Right lobe of liver (tissue), 6 donors: ENCODE data around the gene PPP1R9A. TPM values are rescaled to one million over a fixed set of nuclear protein-coding genes. Genes with fewer than 3 reads are reported as not detected.

Source experiments
- ATAC-seq, 4 donors: fragments of 200-7000 bp; cut with Tn5 transposase; one replicate each; pipeline ENCODE4 v1.9.1; 2020; ENCODE audit warnings: mild to moderate bottlenecking in 4 of 4, moderate library complexity in 4 of 4
- DNase-seq, 3 donors: peaks; one replicate each; pipeline ENCODE4 v3.0.0-alpha.2; 2020
- H3K27ac ChIP-seq, 3 donors: fragments of 200-600 bp; one replicate each; pipeline ENCODE4 v1.8.0; 2022
- H3K27me3 ChIP-seq, 2 donors: fragments of 200-600 bp; one replicate each; pipeline ENCODE4 v1.8.0; 2022
- H3K36me3 ChIP-seq, 4 donors: fragments of 200-600 bp; sonication (generic) in 1 of 4; one replicate each; pipeline versions ENCODE4 v1.5.1 to v1.8.0; 2017 to 2022; ENCODE audit warnings: control low read depth in 1 of 4
- H3K4me1 ChIP-seq, 4 donors: fragments of 200-600 bp; sonication (generic) in 1 of 4; one replicate each; pipeline versions ENCODE4 v1.5.1 to v1.8.0; 2017 to 2022; ENCODE audit warnings: control low read depth in 1 of 4
- H3K4me3 ChIP-seq, 3 donors: fragments of 200-600 bp; one replicate each; pipeline ENCODE4 v1.8.0; 2022
- H3K9me3 ChIP-seq, 4 donors: fragments of 200-600 bp; sonication (generic) in 1 of 4; one replicate each; pipeline versions ENCODE4 v1.5.1 to v1.8.0; 2017 to 2022; ENCODE audit warnings: control low read depth in 1 of 4
- CTCF ChIP-seq, 4 donors: fragments of 200-600 bp in 3 of 4; fragments of 450-650 bp in 1 of 4; IDR thresholded peaks; one replicate each; pipeline versions ENCODE4 v1.5.1 to v1.8.0; 2016 to 2022; ENCODE audit warnings: antibody characterized with exemption in 4 of 4, mild to moderate bottlenecking in 2 of 4
- POLR2A ChIP-seq: fragments of 450-650 bp; IDR thresholded peaks from one replicate; pipeline ENCODE4 v1.6.1; 2017; ENCODE audit warnings: antibody characterized with exemption, mild to moderate bottlenecking
- WGBS: methylation state at CpG from one replicate; pipeline ENCODE4 v1.1.6; 2018; ENCODE audit warnings: low coverage, low lambda C conversion rate; ENCODE audit not compliant: insufficient coverage; ENCODE audit errors: missing lambda C conversion rate; 5-methylcytosine and 5-hydroxymethylcytosine counted together
- intact Hi-C, 2 donors: fragments of 100-400 bp; cut with DNase I; formaldehyde crosslinking; loops; one replicate each; pipeline versions ENCODE4 v1.11.2 to v1.14.1; 2022
- total RNA-seq, 6 experiments: library from RNA; depleted of rRNA in 2 of 6; stranded (reverse); fragments of >200 nt in 2 of 6; fragmentation: NEBNext Ultra II Directional in 3 of 6; extraction: Animal tissue kit (Norgen Biotek cat#: 25700) in 3 of 6; gene quantifications; one replicate each; pipeline versions ENCODE4 v1.1.0 to v1.2.4, GENCODE V29; 2016 to 2023
- donor health status: DM: no; HTN: yes; CAD: no.
- donor health status: DM: no; HTN: no; CAD: no.
- donor health status: DM: no; HTN: no; CAD: no.
- donor health status: DM: no; HTN: yes; CAD: no.
- donor health status: DM: no; HTN: yes; CAD: no.

Gene PPP1R9A
- total RNA-seq, 6 experiments from 2014 or later = 0.49 to 2.0 (median 0.81) TPM

DNA sequence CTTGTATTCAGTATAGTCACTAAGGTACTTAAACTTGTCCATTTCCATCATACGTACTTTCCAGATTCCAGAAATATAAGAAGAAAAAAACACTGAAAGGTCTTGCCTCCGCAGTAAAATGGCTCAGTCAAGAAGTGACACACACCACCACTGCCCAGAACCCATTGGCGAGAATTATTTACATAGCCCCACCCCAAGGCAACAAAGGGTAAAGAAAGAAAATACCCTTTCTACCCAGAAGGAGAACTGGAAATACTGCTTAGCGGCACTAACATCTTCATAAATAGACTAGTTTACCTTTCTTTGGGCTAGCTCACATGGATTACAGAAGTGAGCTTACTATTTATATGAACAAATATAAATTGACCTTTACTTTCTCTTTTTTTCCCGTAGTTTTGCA lies 194.0 kb downstream of the PPP1R9A start:
- no peak overlapping the region for H3K27ac ChIP-seq
- WGBS = 86% methylated on average over 4 of the region's 5 CpGs
- DNase-seq (no peak), ATAC-seq (no peak)
- intact Hi-C loops = no loop called here
- H3K9me3 ChIP-seq = no peaks in the 10 kb centered on the region
- no peak overlapping the region for H3K4me3 ChIP-seq
- H3K4me1 ChIP-seq = no peaks in the 10 kb centered on the region
- no peaks in the 10 kb centered on the region for H3K27me3 ChIP-seq
- TF ChIP-seq POLR2A = no peak
- TF ChIP-seq CTCF (IDR thresholded peaks at IDR 0.05) = no peak
- H3K36me3 ChIP-seq = no peaks in the 10 kb centered on the region

GRCh38 chr7:95102662-95103061 lies 195.3 kb downstream of the PPP1R9A start:
- H3K27ac ChIP-seq = no peak overlapping the region
- DNase-seq (no peak), ATAC-seq (no peak)
- H3K4me1 ChIP-seq = no peaks in the 10 kb centered on the region
- intact Hi-C loops = no loop called here
- H3K27me3 ChIP-seq = no peaks in the 10 kb centered on the region
- no peak for TF ChIP-seq CTCF (IDR thresholded peaks at IDR 0.05)
- TF ChIP-seq POLR2A = no peak
- WGBS = 69% methylated on average over 3 of the region's 3 CpGs
- no peaks in the 10 kb centered on the region for H3K36me3 ChIP-seq
- no peak overlapping the region for H3K4me3 ChIP-seq
- no peaks in the 10 kb centered on the region for H3K9me3 ChIP-seq

GRCh38 chr7:95104739-95105138 lies 197.3 kb downstream of the PPP1R9A start:
- Histone ChIP-seq H3K4me1 (no peaks in the 10 kb centered on the region), H3K4me3 (no peak overlapping the region), H3K27me3 (no peaks in the 10 kb centered on the region), H3K9me3 (no peaks in the 10 kb centered on the region), H3K27ac (no peak overlapping the region), H3K36me3 (no peaks in the 10 kb centered on the region)
- no peak for DNase-seq
- TF ChIP-seq CTCF (IDR thresholded peaks at IDR 0.05) (no peak), POLR2A (no peak)
- WGBS = 56% methylated on average over 1 of the region's 1 CpG
- intact Hi-C loops = no loop called here
- no peak for ATAC-seq

DNA sequence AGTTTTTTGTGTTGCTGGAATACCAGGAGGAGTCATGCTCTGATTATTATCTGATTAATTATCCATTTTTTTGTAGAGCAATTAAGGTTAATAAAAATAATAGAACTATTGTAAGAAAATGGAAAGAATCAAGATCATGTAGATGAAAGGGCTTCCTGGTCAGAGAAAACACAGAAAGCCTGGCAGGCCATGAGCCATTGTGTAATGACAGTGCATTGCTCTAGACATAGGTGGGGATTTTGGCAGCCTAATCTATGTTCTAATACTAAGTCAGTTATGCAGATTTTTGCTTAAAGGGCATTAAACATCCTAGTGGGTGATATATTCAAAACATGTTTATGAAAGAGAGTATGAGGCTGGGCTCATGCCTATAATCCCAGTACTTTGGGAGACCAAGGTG lies 198.2 kb downstream of the PPP1R9A start:
- Histone ChIP-seq H3K9me3 (no peaks in the 10 kb centered on the region), H3K4me1 (no peaks in the 10 kb centered on the region), H3K36me3 (no peaks in the 10 kb centered on the region), H3K27me3 (no peaks in the 10 kb centered on the region), H3K27ac (no peak overlapping the region), H3K4me3 (no peak overlapping the region)
- ATAC-seq (no peak), DNase-seq (no peak)
- TF ChIP-seq POLR2A (no peak), CTCF (IDR thresholded peaks at IDR 0.05) (no peak)
- intact Hi-C loops = no loop called here

DNA sequence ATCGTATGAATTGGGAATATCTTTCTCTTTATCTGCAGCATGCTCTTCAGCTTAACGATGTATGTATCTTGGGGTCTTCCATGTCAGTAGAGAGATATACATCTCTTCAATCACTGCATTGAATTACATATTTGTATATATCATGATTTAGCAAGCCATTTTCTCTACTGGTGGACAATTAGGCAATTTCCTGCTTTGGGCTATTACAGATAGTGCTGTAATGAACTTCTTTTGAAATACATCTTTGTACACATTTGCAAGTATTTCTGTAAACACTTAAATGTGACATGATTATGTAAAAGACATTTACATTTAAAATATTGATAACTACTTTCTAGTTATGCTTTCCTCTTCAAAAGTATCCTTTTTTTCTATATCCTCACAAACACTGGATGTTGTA lies 199.0 kb downstream of the PPP1R9A start:
- intact Hi-C loops = no loop called here
- Histone ChIP-seq H3K36me3 (no peaks in the 10 kb centered on the region), H3K4me3 (no peak overlapping the region), H3K4me1 (no peaks in the 10 kb centered on the region), H3K27ac (no peak overlapping the region), H3K9me3 (no peaks in the 10 kb centered on the region), H3K27me3 (no peaks in the 10 kb centered on the region)
- no peak for DNase-seq
- ATAC-seq = no peak
- 81% methylated on average over 2 of the region's 2 CpGs for WGBS
- TF ChIP-seq POLR2A = no peak
- no peak for TF ChIP-seq CTCF (IDR thresholded peaks at IDR 0.05)
